HG03039 (cell line): ENCODE results near the gene PITX1.

Source experiments
- ATAC-seq: cut with Tn5 transposase; IDR thresholded peaks from one replicate; pipeline ENCODE4 v1.9.1; 2021; ENCODE audit warnings: mild to moderate bottlenecking, moderate library complexity; ENCODE audit not compliant: unreplicated experiment

The PITX1 gene

DNA sequence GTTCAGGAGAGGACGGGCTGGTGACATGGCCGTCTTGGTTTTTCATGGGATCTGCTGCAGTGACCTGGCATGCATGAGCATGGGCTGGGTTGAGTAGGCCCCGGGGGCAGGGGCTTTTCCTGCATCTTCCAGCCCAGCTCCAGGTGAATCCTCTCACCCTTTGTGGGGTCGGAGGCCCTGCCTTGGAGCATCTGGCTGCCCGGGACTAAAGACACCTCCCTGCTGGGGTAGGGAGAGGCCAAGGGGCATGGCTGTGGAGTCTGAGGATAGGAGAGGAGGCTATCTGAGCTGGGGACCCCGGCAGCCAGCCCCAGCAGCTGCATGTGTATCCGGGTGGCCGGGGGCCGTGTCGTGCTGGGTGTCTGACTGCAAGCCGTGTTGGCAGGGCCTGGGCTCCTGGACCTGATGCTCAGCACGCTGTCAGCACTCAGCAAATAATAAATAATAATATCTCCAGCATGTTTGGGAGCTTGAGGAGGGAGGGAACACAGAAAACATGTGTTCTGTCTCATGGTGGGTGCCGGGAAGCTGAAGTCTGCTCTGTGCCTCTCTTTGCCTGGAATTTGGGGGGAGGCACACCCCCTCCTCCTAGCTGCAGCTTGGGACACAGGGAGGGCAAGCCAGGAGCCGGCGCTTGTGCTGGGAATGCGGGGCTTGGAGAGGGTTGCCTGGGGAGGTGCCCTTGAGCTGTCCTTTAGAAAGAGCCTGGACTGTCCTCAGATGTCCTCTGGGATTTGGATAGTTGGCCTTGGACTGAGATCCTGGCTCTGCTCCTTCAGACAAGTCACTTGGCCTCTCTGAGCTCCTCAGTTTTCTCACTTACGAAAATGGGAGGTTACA, 28.4 kb upstream of the PITX1 start:
- ATAC-seq, result no peak

DNA sequence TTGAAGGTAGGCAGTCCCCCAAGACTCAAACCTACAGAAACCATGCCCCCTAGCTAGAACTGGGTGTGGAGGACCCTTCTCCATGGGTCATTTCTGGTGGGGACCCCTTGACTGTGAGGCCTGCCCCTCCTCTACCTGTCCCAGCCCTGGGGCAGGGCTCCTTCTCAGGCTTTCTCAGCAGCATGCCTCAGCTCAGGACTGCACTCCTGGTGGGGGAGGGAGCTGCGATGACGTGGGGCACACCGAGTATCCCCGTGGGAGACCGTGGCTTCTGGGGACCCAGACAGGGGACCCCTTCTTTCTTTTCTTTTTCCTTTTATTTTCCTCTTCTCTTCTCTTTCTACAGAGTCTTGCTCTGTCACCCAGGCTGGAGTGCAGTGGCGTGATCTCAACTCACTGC, 27.0 kb upstream of the PITX1 start:
- ATAC-seq, result no peak

DNA sequence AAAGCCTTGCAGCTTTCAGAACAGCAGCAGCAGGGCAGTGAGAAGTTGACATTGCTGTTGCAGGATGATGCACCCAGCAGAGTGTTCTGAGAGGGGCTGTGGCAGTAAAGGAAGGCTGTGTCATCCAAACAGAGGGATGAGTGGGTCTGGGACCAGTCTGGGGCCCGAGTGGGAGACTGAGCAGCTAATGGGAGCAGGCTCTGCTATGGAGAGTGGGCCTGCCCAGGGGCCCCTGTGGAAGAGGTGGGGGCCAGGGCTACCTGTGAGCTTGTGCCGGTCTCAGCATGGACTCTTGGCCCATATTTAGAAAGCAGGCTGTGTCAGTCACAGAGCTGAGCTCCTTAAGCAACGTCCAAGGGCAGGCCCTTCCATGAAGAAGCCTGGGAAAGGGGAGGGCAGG, 26.0 kb upstream of the PITX1 start:
- ATAC-seq, result no peak

DNA sequence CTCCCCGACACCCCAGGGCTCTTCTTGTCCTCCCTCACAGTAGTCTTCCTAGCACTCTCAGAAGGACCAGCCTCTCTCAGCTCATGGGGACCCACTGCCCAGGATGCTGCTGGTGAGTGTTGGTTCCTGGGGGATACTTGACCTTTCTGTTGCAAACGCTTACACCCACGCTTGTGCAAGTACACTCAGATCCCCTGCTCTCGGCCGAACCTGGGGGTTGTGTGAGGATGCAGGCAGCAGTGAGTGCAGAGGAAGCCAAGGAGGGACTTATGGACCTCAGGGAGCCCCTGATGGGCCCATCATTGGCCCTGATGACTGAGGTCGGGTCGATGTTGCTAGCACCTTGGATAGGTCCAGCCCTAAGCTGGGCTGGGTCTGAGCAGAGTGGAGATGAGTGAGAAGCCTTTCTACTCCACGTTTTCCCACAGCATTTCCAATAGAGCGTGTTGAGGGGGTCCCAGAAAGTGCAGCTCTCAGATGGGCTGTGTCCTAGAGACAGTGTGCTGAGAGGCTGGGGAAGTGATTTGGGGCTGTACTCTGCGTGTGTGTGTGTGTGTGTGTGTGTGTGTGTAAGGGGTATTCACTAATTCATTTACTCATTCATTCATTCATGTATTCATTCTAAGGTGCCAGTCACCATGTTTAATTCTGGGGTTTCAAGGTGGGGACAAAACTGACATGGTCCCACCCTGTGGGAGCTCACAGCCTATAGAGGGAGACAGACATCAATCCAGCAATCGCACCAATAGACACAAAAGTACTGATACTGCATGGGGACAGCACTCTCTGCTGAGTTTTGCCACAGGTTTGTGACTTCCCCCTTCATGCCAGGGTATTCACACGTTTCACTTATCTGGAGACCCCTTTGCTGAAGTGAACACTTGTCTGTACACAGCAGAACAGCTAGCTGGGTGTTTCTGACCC, 25.2 kb upstream of the PITX1 start:
- ATAC-seq, result no peak

DNA sequence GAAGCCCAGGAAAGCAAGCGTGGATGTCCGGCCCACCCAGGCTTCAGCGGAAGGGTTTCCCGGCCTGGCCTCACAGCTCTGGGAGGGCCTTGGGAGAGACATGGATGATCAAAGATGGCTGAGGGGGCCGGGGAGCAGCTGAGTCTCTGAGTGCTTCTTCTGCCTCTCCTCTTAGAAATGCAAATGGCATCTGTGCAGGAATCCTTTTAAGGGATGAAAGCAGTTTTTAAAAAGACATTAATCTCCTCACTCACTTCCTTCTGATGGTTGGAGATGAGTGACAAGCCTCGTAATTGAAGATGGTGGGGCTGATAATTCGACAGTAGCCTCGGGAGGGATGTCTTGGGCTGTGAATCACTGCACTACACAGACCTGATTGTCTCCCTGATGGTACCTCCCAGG, 24.3 kb upstream of the PITX1 start:
- no peak for ATAC-seq

DNA sequence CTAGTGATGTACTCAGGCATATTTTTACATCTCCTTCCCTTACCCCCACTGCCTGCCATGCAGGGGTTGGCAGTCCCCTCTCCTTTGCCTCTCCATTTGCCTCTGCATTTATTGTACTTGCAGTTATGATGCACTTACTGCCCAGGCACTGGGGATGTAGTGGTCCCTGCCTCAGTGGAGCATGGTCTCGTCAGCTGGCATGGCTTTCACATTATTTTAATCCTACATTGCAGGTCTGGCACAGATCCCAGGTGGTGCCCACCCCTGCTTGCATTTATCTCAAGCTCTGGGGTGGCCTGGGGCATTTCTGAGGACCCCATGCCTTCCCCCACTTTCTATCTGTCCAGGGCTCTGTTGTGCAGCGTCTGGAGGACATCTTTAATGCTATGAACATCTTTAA, 23.2 kb upstream of the PITX1 start:
- no peak for ATAC-seq

DNA sequence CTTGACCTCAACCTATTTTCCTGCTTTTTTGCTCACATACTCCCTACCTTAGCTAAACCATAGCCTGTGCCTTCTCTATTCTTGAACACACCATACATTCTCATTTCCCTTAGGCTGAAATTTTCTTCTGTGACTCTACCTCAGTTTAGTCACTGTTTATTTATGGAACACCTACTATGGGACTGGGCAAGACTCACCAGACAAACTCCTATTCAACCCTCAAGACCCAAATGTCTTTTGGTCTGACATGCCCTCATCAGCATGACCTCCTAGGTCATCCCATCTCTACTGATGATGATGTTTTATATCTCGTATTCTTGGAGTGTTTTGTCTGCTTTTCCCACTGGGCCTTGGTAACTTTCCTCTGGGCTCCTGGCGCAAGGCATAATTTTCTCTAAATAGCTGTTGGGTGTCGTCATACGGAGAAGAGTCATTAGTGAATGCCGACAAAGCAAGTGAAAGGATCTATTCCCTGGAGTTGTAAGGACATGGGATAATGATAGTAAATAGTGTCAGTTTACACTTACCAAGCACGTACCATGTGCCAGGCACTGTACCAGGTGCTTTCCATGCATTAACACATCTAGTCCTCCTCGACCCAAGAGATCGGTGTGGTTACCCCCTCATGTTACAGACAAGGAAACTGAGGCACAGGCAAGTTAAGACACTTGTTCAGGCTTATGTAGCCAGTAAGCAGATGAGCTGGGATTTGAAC, 22.4 kb upstream of the PITX1 start:
- ATAC-seq, result no peak

DNA sequence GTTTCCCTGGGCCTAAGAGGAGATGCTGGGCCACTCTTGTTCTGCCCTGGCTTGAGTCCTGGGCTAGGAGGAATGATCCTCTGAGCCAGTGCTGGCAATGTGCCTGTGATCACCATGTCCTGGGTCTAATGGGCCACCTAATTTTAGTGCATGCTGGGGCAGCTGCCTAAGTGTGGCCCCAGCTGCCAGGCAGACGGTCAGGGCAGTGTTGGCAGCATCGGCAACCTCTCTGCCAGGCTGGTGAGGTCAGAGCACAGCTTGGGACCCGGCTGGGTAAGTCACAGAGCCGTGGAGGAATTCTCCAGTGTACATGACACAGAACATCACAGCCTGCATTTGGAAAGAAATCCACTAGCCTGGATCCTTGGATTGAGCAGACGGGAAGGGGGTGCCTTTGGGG, 21.4 kb upstream of the PITX1 start:
- no peak for ATAC-seq

DNA sequence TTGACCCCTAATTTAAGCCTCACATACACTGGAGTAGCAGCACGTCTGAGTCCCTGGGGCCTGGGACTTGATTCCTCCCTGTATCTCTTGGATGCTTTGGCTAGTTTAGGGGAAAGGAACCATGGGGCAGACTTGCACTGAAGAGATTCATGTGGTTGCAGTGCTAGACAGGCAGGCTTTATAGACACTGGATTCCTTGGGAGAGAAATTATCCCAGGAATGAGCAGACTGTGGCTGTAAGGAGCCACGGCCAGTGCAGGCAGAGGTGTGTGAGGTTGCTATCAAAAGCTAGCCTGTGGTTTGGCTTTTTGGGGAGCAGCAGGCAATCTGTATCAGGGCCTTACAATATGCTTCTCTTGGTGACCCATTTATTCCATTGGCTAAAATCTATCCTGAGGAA, 20.5 kb upstream of the PITX1 start:
- no peak for ATAC-seq

DNA sequence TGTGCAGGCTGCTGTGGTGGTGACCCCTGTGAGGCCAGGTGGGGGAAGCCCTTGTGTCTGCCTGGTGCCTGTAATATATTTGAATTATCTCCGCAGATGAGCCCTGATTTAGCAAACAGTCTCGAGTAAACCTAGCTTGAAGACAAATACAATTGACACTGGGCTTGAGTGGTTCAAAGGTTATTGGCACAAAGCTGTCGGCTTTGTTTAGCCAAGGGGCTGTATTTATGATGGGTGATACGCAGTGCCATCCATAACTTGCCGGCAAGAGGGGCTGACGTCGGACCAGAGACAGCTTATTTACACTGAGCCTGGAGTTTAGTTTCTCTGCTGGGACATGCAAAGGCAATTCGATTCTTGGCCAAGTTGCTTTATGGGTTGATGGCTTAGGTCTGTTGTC, 20.0 kb upstream of the PITX1 start:
- no peak for ATAC-seq

DNA sequence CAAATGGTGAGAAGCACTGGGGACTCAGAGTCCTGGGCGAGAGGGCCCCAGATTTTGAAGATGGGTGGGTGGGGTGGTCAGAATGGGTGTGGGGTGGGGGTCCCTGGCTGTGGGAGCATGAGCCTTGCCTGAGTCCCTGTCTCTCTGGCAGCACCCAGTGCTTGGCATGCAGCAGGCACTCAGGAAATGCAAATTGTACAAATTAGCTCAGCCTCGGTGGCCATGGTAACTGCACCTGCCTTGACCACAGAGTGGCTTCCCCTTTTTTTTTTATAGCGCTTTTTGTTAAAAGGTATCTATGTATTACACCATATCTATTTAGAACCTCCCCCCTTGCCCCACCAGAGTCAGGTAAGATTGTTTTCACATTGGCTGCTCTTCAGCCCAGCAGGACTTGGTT, 19.2 kb upstream of the PITX1 start:
- ATAC-seq, result no peak

DNA sequence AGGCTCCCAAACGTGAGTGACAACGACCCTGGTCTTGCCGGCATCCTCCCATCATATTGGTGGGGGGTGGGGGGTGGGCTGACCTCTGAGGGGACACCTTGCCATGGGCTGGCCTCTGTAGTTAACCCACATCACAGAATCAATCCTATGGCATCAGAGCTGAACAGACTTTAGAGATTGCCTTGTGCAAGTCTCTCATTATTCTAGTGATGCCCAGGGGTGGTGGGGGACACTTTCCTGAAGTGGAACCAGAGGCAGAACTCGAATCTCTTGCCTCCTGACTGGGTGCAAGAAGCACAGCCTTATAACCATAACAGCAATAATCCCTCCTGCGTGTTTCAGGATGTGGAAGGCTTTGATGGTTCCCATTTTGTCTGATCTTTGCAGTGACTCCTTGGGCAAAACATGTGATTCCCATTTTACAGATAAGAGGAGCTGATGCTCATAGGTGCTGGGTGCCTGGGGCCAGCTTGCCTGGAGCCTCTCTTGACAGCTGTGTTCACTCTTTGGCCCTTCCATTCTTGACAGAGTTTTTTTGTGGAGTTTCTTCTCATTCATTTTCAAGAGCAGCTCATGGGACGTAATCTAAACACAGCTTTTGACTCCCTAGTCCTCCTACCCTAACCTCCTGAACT, 18.6 kb upstream of the PITX1 start:
- no peak for ATAC-seq

DNA sequence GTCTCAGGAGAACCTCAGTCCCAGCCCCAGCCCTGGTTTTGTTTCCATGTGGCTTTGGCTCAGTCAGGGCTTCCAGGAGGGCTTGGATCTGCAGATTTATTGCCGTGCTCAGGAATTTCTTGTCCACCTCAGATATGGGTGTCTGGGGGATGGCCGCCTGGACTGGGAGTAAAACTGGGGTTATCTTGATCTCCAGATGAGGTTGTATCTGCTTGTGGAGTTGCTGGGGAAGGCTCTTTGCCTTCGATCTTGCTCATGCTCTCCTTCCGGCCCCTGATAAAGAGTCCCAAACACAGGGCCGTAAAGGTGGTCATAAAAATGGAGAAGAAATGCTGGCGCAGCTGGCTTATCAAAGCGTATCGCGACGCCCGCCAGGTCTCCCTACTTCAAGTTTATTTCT, 17.8 kb upstream of the PITX1 start:
- ATAC-seq, result no peak

DNA sequence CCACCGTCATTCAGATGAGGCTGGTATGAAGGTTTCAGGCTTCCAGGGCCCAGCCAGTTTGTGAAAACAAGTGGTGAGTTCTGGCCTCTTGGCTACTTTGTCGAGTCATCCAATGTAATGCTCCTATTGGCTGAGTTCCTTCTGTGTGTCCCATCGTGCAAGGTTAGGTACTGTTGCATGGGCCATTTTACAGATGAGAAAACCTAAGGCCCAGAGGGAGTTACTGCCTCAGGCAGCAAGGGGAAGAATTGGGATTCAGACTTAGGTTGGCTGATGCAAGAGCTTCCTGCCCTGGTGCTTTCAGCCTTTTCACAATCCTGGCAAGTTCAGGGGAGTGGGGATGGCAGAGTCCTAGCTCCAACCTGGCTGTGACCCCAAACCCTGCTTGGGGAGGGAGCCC, 17.4 kb upstream of the PITX1 start:
- ATAC-seq, result no peak

DNA sequence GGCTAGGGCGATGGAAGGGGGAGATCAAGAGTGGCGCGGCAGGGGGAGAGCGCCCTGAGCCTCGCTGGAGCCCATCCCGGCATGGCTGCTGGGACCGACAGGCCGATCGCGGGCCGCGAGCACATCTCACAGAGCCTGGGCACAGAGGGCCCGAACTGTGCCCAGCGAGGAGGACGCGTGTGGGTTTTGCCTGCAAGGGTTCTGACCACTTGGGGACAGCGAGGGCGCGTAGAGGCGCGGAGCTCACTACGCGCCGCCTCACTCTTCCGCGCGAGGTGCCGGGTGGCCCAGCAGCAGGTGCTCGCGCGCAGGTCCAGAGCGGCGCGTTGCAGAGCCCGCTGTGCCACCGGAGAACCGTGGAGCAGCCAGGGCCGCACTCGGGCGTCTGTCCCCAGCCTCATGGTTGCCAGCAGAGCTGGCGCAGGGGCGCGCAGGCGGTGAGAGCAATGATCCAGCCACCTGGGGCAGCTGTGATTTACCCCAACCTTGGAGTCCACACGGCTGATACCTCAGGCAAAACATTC, 16.3 kb upstream of the PITX1 start:
- ATAC-seq, result no peak

DNA sequence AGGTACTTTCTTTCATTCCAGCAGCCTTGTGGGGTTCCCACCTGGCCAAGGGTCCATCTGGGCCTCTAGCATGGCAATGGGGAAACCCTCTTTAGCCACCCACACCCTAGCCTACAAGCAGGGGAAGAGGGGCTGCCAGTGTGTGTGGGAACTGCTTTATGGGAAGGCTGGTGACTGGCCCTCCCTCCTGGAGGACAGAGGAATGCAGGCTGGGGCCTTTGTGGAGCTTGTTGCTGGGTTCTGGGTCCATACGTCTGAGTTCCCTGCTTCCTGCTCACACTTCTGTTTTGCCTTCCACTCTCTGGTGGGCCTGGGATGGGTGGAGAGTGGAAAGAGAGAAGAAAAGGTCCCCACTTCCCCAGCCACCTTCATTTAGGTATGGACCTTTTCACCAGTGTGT, 14.9 kb upstream of the PITX1 start:
- ATAC-seq, result no peak

DNA sequence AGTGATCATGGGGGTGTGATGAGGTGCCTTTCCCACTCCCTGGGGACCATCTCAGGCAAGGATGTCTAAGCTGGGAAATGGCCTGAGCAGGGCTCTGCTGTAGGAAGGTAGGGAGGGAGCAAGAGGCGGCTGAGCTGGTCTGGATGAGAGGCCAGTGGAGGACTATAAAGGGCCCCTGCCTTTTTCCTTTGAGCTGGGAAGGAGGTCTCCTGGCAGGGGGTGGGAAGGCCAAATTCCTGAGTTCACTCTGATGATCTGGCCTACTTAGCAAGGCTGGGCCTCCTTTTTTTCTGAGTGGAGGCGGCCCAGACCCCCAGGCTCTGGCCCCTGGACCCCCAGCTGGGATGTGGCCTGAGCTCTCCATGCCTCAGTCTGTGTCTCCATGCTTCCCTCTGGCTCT, 14.3 kb upstream of the PITX1 start:
- ATAC-seq, result no peak

DNA sequence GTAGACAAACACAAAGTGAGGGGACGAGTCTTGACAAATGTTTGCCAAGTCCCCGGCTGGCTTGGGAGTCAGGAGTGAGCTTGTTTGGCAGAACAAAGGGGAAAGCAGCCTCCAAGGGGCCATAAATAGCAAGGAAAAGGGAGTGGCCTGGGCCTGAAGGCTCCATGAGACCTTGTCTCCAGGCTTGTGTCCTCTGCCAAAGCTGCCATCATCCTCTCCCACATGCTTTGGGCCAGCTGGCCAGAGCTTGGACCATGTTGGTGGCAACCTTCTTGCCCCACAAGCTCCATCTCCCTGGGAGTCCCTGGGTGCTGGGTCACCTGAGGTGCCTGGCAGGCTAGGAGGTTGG, 13.3 kb upstream of the PITX1 start:
- ATAC-seq, result no peak

DNA sequence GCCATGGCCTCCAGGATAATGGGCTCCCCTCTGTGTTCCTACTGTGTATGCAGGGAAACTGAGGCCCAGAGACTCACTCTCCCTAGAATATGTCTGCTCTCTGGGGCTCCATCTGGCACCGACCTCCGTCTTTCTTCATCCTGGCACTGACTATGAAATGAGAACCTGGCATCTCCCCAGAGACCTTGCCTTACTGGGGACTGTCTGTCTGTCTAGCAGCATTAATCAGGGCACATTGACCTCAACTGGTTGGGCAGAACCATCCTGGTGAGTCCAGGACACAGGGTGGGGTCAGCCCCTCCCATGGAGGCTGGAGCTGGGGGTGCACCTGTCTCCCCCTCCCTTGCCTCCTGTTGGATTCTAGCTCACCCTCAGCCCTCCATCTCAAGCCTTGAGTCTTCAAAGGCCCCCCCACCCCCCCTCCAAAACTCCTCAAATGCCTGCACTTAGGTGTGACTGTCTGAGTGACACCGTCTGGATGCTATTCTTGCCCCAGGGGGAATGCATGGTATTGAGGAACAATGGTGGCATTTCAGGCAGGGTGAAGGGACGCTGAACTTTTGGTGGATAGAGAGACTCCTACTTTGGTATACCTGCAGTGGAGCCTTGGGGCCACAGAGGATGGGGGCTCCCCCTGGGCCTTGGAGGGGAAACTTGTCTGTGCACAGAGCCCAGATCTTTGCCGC, 12.8 kb upstream of the PITX1 start:
- ATAC-seq, result no peak

DNA sequence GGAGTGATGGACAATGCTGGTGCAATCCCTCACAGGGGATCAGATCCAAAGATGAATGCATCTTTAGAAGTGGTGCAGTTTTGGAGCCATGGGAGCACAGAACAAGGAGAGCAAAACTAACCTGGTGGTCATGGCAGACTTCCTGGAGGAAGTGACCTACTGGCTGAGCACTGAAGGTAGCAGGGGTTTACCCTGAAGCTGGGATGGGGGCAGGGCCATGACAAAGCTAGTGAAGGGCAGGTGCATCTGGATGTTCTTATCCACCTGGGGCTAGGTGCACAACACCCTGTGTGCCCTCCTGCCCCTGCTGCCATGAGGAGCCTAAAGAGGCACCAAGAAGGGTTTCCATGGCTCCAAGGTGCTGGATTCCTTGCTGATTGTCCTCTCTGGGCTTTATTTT, 11.5 kb upstream of the PITX1 start:
- ATAC-seq, result no peak
